NB4 (cell line): ENCODE data around the gene USP48.

Source experiments
- DNase-seq: peaks from one replicate; pipeline ENCODE4 v3.0.0; 2010; ENCODE audit warnings: low read depth
- H3K4me3 ChIP-seq: one replicate; pipeline ENCODE4 v1.5.1; 2011; ENCODE audit warnings: mild to moderate bottlenecking, low read depth, low read length, moderate library complexity
- MYC ChIP-seq: IDR thresholded peaks from 2 replicates; pipeline ENCODE4 v1.6.1; 2011; ENCODE audit warnings: low read depth, low read length
- POLR2A ChIP-seq: IDR thresholded peaks from 2 replicates; pipeline ENCODE4 v1.6.1; 2011; ENCODE audit warnings: mild to moderate bottlenecking; ENCODE audit not compliant: insufficient read length; ENCODE audit errors: extremely low read depth
- TF ChIP-seq, protein P1 (sequence below): IDR thresholded peaks from one replicate; pipeline ENCODE4 v1.5.1; 2012; ENCODE audit warnings: low read depth, low read length
- TF ChIP-seq, protein P2 (sequence below): IDR thresholded peaks from 2 replicates; pipeline ENCODE4 v1.6.1; 2011; ENCODE audit warnings: low read depth, low read length

The USP48 gene

GRCh38 chr1:21668951-21669257, 114.0 kb downstream of the USP48 start:
- TF ChIP-seq, protein P1, sequence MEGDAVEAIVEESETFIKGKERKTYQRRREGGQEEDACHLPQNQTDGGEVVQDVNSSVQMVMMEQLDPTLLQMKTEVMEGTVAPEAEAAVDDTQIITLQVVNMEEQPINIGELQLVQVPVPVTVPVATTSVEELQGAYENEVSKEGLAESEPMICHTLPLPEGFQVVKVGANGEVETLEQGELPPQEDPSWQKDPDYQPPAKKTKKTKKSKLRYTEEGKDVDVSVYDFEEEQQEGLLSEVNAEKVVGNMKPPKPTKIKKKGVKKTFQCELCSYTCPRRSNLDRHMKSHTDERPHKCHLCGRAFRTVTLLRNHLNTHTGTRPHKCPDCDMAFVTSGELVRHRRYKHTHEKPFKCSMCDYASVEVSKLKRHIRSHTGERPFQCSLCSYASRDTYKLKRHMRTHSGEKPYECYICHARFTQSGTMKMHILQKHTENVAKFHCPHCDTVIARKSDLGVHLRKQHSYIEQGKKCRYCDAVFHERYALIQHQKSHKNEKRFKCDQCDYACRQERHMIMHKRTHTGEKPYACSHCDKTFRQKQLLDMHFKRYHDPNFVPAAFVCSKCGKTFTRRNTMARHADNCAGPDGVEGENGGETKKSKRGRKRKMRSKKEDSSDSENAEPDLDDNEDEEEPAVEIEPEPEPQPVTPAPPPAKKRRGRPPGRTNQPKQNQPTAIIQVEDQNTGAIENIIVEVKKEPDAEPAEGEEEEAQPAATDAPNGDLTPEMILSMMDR: no peak
- TF ChIP-seq, protein P2, sequence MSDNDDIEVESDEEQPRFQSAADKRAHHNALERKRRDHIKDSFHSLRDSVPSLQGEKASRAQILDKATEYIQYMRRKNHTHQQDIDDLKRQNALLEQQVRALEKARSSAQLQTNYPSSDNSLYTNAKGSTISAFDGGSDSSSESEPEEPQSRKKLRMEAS: no peak
- TF ChIP-seq MYC (no peak), POLR2A (no peak)
- no peak overlapping the region for H3K4me3 ChIP-seq
- no peak for DNase-seq

GRCh38 chr1:21668232-21668950, 114.6 kb downstream of the USP48 start:
- no peak overlapping the region for H3K4me3 ChIP-seq

GRCh38 chr1:21667348-21668231, 115.4 kb downstream of the USP48 start:
- TF ChIP-seq, protein P1: no peak
- TF ChIP-seq MYC (no peak), POLR2A (no peak)
- TF ChIP-seq, protein P2: no peak

More at GRCh38 chr1:21668232-21668950, 114.6 kb downstream of the USP48 start:
- no peak for DNase-seq
- TF ChIP-seq POLR2A (no peak), MYC (no peak)
- TF ChIP-seq, protein P2: no peak
- TF ChIP-seq, protein P1: peak; percentile 15

DNA sequence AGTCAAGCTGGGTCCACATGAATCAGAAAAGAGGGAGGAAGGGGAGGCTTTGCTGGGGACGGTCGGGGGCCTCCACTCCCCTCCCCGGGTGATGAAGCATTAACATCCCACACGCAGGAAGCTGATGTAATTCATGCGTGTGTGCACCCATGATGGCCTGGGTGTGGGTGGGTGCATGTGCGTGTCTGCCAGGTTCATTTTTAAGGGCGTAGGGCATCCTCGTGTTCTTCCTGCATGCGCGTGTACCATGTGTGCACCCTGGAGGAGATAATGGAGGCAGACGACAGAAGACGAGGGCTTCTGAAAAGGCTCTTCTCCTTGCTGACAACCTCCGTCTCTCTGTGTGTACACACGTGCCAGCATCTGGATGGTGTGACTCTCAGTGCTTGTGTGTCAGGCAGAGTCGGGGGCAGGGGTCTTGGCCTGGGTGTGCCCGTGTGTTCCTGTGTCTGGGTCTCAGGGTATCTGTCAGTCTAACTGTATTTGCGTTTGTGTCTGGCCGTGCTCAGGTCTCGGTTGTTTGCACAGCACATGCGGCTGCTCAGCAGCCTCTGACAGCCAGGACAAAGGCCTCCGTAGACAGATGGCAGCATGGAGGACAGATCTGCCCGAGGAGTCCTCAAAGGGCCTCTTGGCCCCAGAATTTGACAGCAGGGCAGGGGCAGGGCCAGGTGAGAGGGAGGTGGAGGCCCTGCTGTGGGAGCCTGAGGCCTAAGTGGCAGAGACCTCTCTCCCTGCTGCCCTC, 116.2 kb downstream of the USP48 start:
- TF ChIP-seq MYC (no peak), POLR2A (no peak)
- TF ChIP-seq, protein P2: no peak
- TF ChIP-seq, protein P1: no peak
- DNase-seq: no peak
- no peak overlapping the region for H3K4me3 ChIP-seq

More at GRCh38 chr1:21667348-21668231, 115.4 kb downstream of the USP48 start:
- no peak overlapping the region for H3K4me3 ChIP-seq
- DNase-seq: no peak

- TF ChIP-seq, protein P1: no peak
- TF ChIP-seq POLR2A (no peak), MYC (no peak)
- TF ChIP-seq, protein P2: no peak
- no peak overlapping the region for H3K4me3 ChIP-seq
- peak; percentile 39 for DNase-seq
Measured at GRCh38 chr1:21665711-21666575, 117.0 kb downstream of the USP48 start.
